Measurements from ENCODE around the gene SP9. TPM values are rescaled to one million over a fixed set of nuclear protein-coding genes. Genes with fewer than 3 reads are reported as not detected.

SP9 gene
- total and polyA plus RNA-seq, 9 of the 15 experiments (the other 6 are each of a cell fraction or from before 2014, with no cell fraction given): 0.04 to 0.23 (median 0.11) TPM; not detected in 3

GRCh38 chr2:174336501-174337336 is 2.0 kb downstream of the SP9 start (continued):
- TF ChIP-seq SMARCA4 (IDR thresholded peaks at IDR 0.05) (no peak), BCL6 (CRISPR knock-in tag; IDR thresholded peaks at IDR 0.05) (no peak), TCF3 (CRISPR knock-in tag; IDR thresholded peaks at IDR 0.05) (no peak), ZBTB7A (IDR thresholded peaks at IDR 0.05; ENCODE audit: borderline replicate concordance, control insufficient read depth, low read depth, low read length) (peak; percentile 69; the same call in 1 of the 2 replicates), ID3 (CRISPR knock-in tag; IDR thresholded peaks at IDR 0.05) (no peak), ID3 (tag; IDR thresholded peaks at IDR 0.05) (no peak), CEBPG (CRISPR knock-in tag; IDR thresholded peaks at IDR 0.05) (no peak), CEBPG (tag; conservative IDR thresholded peaks at IDR 0.05 in 1 of 2, IDR thresholded peaks at IDR 0.05 in 1 of 2) (no peak), MAZ (CRISPR knock-in tag; conservative IDR thresholded peaks at IDR 0.05 in 1 of 2, IDR thresholded peaks at IDR 0.05 in 1 of 2) (peak in 1 of 2 experiments; percentile 27; a peak in 3 of 4 replicates), ARID3B (CRISPR knock-in tag; IDR thresholded peaks at IDR 0.05; ENCODE audit: borderline replicate concordance) (no peak), VEZF1 (CRISPR knock-in tag; IDR thresholded peaks at IDR 0.05) (peak; percentile 34; the same call in 1 of the 2 replicates), TCFL5 (CRISPR knock-in tag; conservative IDR thresholded peaks at IDR 0.05) (no peak), NRF1 (conservative IDR thresholded peaks at IDR 0.05 in 1 of 2, IDR thresholded peaks at IDR 0.05 in 1 of 2) (no peak; a peak in 1 of 4 replicates), TAL1 (IDR thresholded peaks at IDR 0.05) (no peak), HNRNPK (IDR thresholded peaks at IDR 0.05; ENCODE audit: low read depth, low read length, poor library complexity, severe bottlenecking) (no peak), U2AF2 (optimal IDR thresholded peaks at IDR 0.05; ENCODE audit: low read depth, low read length) (no peak), ARID2 (IDR thresholded peaks at IDR 0.05) (no peak), MYNN (IDR thresholded peaks at IDR 0.05) (no peak), MYNN (CRISPR knock-in tag; IDR thresholded peaks at IDR 0.05) (no peak), TEAD2 (tag; IDR thresholded peaks at IDR 0.05) (no peak), PML (IDR thresholded peaks at IDR 0.05; ENCODE audit: low read length) (no peak), ZKSCAN1 (IDR thresholded peaks at IDR 0.05; ENCODE audit: low read depth, low read length) (no peak), SIRT6 (IDR thresholded peaks at IDR 0.05; ENCODE audit: low read depth, low read length) (no peak), YBX1 (IDR thresholded peaks at IDR 0.05) (no peak), ZNF785 (CRISPR knock-in tag; IDR thresholded peaks at IDR 0.05) (no peak), RB1 (IDR thresholded peaks at IDR 0.05; ENCODE audit: low read depth) (peak; percentile 74; the same call in 1 of the 2 replicates), NFIC (IDR thresholded peaks at IDR 0.05) (peak; percentile 63), TAF15 (IDR thresholded peaks at IDR 0.05; ENCODE audit: low read depth, low read length) (no peak), ZNF217 (CRISPR knock-in tag; IDR thresholded peaks at IDR 0.05) (no peak)
